H1 (cell line): ENCODE results near the gene OR2K2. TPM values are rescaled to one million over a fixed set of nuclear protein-coding genes. Genes with fewer than 3 reads are reported as not detected.

Source experiments
- CTCF ChIA-PET: fragments of 300-600 bp; sonication (Branson Sonifier 250); formaldehyde crosslinking; loops from one replicate; lab custom pipeline; 2021; ENCODE audit not compliant: partially characterized antibody; lab: Charles Lee
- POLR2A ChIA-PET: fragments of 300-600 bp; sonication (Branson Sonifier 250); formaldehyde crosslinking; loops from one replicate; lab custom pipeline; 2021; ENCODE audit warnings: inconsistent platforms; ENCODE audit not compliant: partially characterized antibody; lab: Charles Lee
- DNase-seq, 2 experiments: peaks; one replicate each; pipeline versions ENCODE4 v3.0.0 to v3.0.0-alpha.2; 2010 to 2022; ENCODE audit warnings: low spot score in 2 of 2, low read depth in 1 of 2, mixed read lengths in 1 of 2
- FAIRE-seq: peaks from 2 replicates; lab custom pipeline; 2011; peaks lifted over from hg19 to GRCh38; lab: Jason Lieb, UNC
- H2AFZ ChIP-seq: 2 replicates; pipeline ENCODE4 v1.8.1; 2012; ENCODE audit warnings: low read length, inconsistent platforms
- H2AK5ac ChIP-seq: 2 replicates; pipeline ENCODE4 v1.6.1; 2013; ENCODE audit warnings: low read depth, low read length
- H2BK120ac ChIP-seq: replicated peaks from 2 replicates; pipeline ENCODE3; 2013; ENCODE audit warnings: low read depth, low read length, inconsistent platforms
- H2BK12ac ChIP-seq: 2 replicates; pipeline ENCODE4 v1.6.1; 2013; ENCODE audit warnings: low read depth, low read length
- H2BK15ac ChIP-seq: 2 replicates; pipeline ENCODE4 v1.6.1; 2013; ENCODE audit warnings: low read length
- H2BK20ac ChIP-seq: 2 replicates; pipeline ENCODE4 v1.6.1; 2013; ENCODE audit warnings: low read length
- H2BK5ac ChIP-seq: 2 replicates; pipeline ENCODE4 v1.6.1; 2013; ENCODE audit warnings: low read depth, low read length
- H3K14ac ChIP-seq: 2 replicates; pipeline ENCODE4 v1.6.1; 2013; ENCODE audit warnings: inconsistent platforms; ENCODE audit not compliant: insufficient read length
- H3K18ac ChIP-seq: 2 replicates; pipeline ENCODE4 v1.6.1; 2013; ENCODE audit warnings: low read length; ENCODE audit errors: extremely low read depth
- H3K23ac ChIP-seq: 2 replicates; pipeline ENCODE4 v1.6.1; 2013; ENCODE audit warnings: inconsistent platforms; ENCODE audit not compliant: insufficient read length
- H3K23me2 ChIP-seq: 2 replicates; pipeline ENCODE4 v1.6.1; 2013; ENCODE audit warnings: low read depth, low read length
- H3K27ac ChIP-seq: 2 replicates; pipeline ENCODE4 v1.6.1; 2011; ENCODE audit warnings: low read depth, low read length, inconsistent platforms
- H3K27me3 ChIP-seq, 4 experiments: replicated peaks in 1 of 4; 1 replicate in 1 of 4; 2 replicates in 3 of 4; pipeline versions ENCODE4 v1.6.1 to v1.8.1; 2011 to 2013; ENCODE audit warnings: low read length in 3 of 4, mild to moderate bottlenecking in 3 of 4, inconsistent platforms in 2 of 4, mixed read lengths in 2 of 4, moderate library complexity in 1 of 4; ENCODE audit not compliant: control insufficient read depth in 3 of 4, insufficient read depth in 3 of 4; ENCODE audit errors: extremely low read depth in 1 of 4
- H3K36me3 ChIP-seq, 4 experiments: 2 replicates each; pipeline versions ENCODE4 v1.6.1 to v1.8.1; 2011 to 2013; ENCODE audit warnings: mild to moderate bottlenecking in 4 of 4, low read length in 3 of 4, moderate library complexity in 2 of 4, control low read depth in 1 of 4, inconsistent platforms in 1 of 4; ENCODE audit not compliant: insufficient read depth in 4 of 4, control insufficient read depth in 2 of 4
- H3K4ac ChIP-seq: replicated peaks from 2 replicates; pipeline ENCODE3; 2013; ENCODE audit warnings: low read length, low read depth, mixed read lengths, inconsistent platforms; ENCODE audit not compliant: insufficient read length
- H3K4me1 ChIP-seq, 4 experiments: replicated peaks in 1 of 4; 1 replicate in 1 of 4; 2 replicates in 3 of 4; pipeline versions ENCODE4 v1.6.1 to v1.8.1; 2011 to 2013; ENCODE audit warnings: low read length in 3 of 4, inconsistent platforms in 2 of 4, mixed read lengths in 1 of 4; ENCODE audit not compliant: insufficient read depth in 4 of 4, control insufficient read depth in 3 of 4
- H3K4me2 ChIP-seq, 2 experiments: 2 replicates each; pipeline versions ENCODE4 v1.6.1 to v1.8.1; 2011 to 2013; ENCODE audit warnings: low read depth in 2 of 2, low read length in 2 of 2, control low read depth in 1 of 2, inconsistent platforms in 1 of 2, mild to moderate bottlenecking in 1 of 2; ENCODE audit not compliant: insufficient read depth in 1 of 2
- H3K4me3 ChIP-seq, 4 experiments: fragments of 200-600, 300-600 bp in 1 of 4; sonication (generic), shearing (Covaris generic), sonication (Bioruptor Twin) in 1 of 4; 2 replicates each; pipeline versions ENCODE4 v1.5.1 to v1.8.1; 2011 to 2016; ENCODE audit warnings: low read length in 4 of 4, low read depth in 3 of 4, control low read depth in 2 of 4, inconsistent platforms in 2 of 4, mild to moderate bottlenecking in 2 of 4, mixed read lengths in 1 of 4, moderate library complexity in 1 of 4; ENCODE audit not compliant: insufficient read depth in 2 of 4; ENCODE audit errors: extremely low read depth in 1 of 4
- H3K56ac ChIP-seq: replicated peaks from 2 replicates; pipeline ENCODE3; 2013; ENCODE audit warnings: low read depth, mild to moderate bottlenecking, mixed read lengths, low read length, inconsistent platforms; ENCODE audit not compliant: insufficient read length
- H3K79me1 ChIP-seq: 2 replicates; pipeline ENCODE4 v1.6.1; 2013; ENCODE audit warnings: low read depth, low read length, control low read depth
- H3K79me2 ChIP-seq, 2 experiments: 2 replicates each; pipeline versions ENCODE4 v1.6.1 to v1.8.1; 2012 to 2013; ENCODE audit warnings: low read length in 2 of 2, mild to moderate bottlenecking in 2 of 2, inconsistent platforms in 1 of 2; ENCODE audit not compliant: insufficient read depth in 2 of 2, control insufficient read depth in 1 of 2
- H3K9ac ChIP-seq, 4 experiments: replicated peaks in 1 of 4; 1 replicate in 1 of 4; 2 replicates in 3 of 4; pipeline versions ENCODE4 v1.6.1 to v1.8.1; 2011 to 2013; ENCODE audit warnings: low read depth in 3 of 4, low read length in 3 of 4, control low read depth in 2 of 4, mild to moderate bottlenecking in 2 of 4, moderate library complexity in 2 of 4, inconsistent platforms in 1 of 4; ENCODE audit errors: extremely low read depth in 1 of 4
- H3K9me3 ChIP-seq, 2 experiments: 2 replicates each; pipeline versions ENCODE4 v1.6.1 to v1.8.1; 2012 to 2013; ENCODE audit warnings: mild to moderate bottlenecking in 2 of 2, moderate library complexity in 2 of 2, control low read depth in 1 of 2, inconsistent platforms in 1 of 2, low read depth in 1 of 2, low read length in 1 of 2, mixed read lengths in 1 of 2; ENCODE audit not compliant: insufficient read depth in 2 of 2
- H4K20me1 ChIP-seq, 2 experiments: replicated peaks in 1 of 2; 2 replicates each; pipeline versions ENCODE3 to v1.8.1; 2011 to 2013; ENCODE audit warnings: inconsistent platforms in 2 of 2, low read length in 2 of 2, mild to moderate bottlenecking in 1 of 2; ENCODE audit not compliant: insufficient read depth in 2 of 2, control insufficient read depth in 1 of 2
- H4K5ac ChIP-seq: 2 replicates; pipeline ENCODE4 v1.6.1; 2013; ENCODE audit warnings: low read length, low read depth, mixed read lengths, inconsistent platforms; ENCODE audit not compliant: insufficient read length
- H4K8ac ChIP-seq: 2 replicates; pipeline ENCODE4 v1.8.0; 2013; ENCODE audit warnings: mild to moderate bottlenecking, moderate library complexity, low read length, inconsistent platforms; ENCODE audit not compliant: insufficient read depth; ENCODE audit errors: extremely low read depth
- H4K91ac ChIP-seq: replicated peaks from 2 replicates; pipeline ENCODE3; 2013; ENCODE audit warnings: low read length, mixed read lengths, inconsistent platforms; ENCODE audit not compliant: insufficient read length
- ASH2L ChIP-seq: fragments of 200-600, 300-600 bp; sonication (generic); IDR thresholded peaks from one replicate; pipeline ENCODE4 v1.7.1; 2017; ENCODE audit warnings: low read length
- RAD21 ChIP-seq, 2 experiments: IDR thresholded peaks in 1 of 2; conservative IDR thresholded peaks in 1 of 2; 2 replicates each; pipeline ENCODE4 v1.6.1; 2011; ENCODE audit warnings: low read depth in 2 of 2, low read length in 2 of 2, improper control_type of control experiment in 1 of 2, inconsistent platforms in 1 of 2, mild to moderate bottlenecking in 1 of 2, moderate library complexity in 1 of 2
- TAF7 ChIP-seq: optimal IDR thresholded peaks from 2 replicates; pipeline ENCODE3; 2011; ENCODE audit warnings: low read depth, mild to moderate bottlenecking, inconsistent platforms, low read length, moderate library complexity, borderline replicate concordance
- TEAD4 ChIP-seq: IDR thresholded peaks from 2 replicates; pipeline ENCODE4 v1.6.1; 2012; ENCODE audit warnings: low read depth, low read length, inconsistent platforms, mixed read lengths
- WGBS, 2 experiments: shearing (Covaris generic) in 1 of 2; methylation state at CpG; one replicate each; pipeline versions ENCODE4 v1.1.6 to v1.1.7; 2013 to 2015; ENCODE audit warnings: low lambda C conversion rate in 2 of 2, mixed read lengths in 2 of 2, inconsistent platforms in 1 of 2, low coverage in 1 of 2, missing lambda C conversion rate in 1 of 2; ENCODE audit not compliant: insufficient replicate concordance in 2 of 2, insufficient coverage in 1 of 2, insufficient read length in 1 of 2; ENCODE audit errors: extremely low coverage in 1 of 2, missing lambda C conversion rate in 1 of 2; 5-methylcytosine and 5-hydroxymethylcytosine counted together
- polyA plus RNA-seq, 7 experiments: library from polyadenylated mRNA; depleted of rRNA in 3 of 7; stranded (reverse) in 5 of 7; unstranded in 2 of 7; fragments of >200 nt in 5 of 7; fragments of 200-250 nt in 2 of 7; gene quantifications; 1 replicate in 5 of 7; 2 replicates in 1 of 7; 4 replicates in 1 of 7; pipeline versions ENCODE4 v1.2.1 to v1.2.3, GENCODE V29; 2011 to 2013; ENCODE audit warnings: missing spikeins in 2 of 7, mixed read lengths in 2 of 7
- total RNA-seq: library from RNA; stranded (reverse); fragmentation: NEBNext Ultra II Directional; extraction: Animal tissue kit (Norgen Biotek cat#: 25700); gene quantifications from 2 replicates; pipeline ENCODE4 v1.2.1, GENCODE V29; 2021

The OR2K2 gene
- total and polyA plus RNA-seq, 2 of the 8 experiments (the other 6 are each of a cell fraction or from before 2014, with no cell fraction given): not detected

- Histone ChIP-seq H2BK12ac (no peak overlapping the region), H3K79me1 (no peaks in the 10 kb centered on the region), H3K9ac (no peak overlapping the region), H3K23ac (no peak overlapping the region), H3K36me3 (no peaks in the 10 kb centered on the region), H3K79me2 (no peaks in the 10 kb centered on the region), H3K18ac (no peak overlapping the region; the same call in 1 of the 2 replicates), H3K4ac (no peak overlapping the region), H3K56ac (no peak overlapping the region), H2BK120ac (no peak overlapping the region), H2AFZ (0 out of 2 replicates have a peak overlapping the region, but pooled peaks have one; percentile 77), H3K4me1 (no peaks in the 10 kb centered on the region), H2BK20ac (no peak overlapping the region), H3K23me2 (no peaks in the 10 kb centered on the region; the same call in none of the 2 replicates), H3K9me3 (no peaks in the 10 kb centered on the region), H2BK15ac (no peak overlapping the region), H3K14ac (no peak overlapping the region), H2AK5ac (no peak overlapping the region), H4K20me1 (no peaks in the 10 kb centered on the region), H3K27me3 (no peaks in the 10 kb centered on the region), H3K4me2 (no peak overlapping the region), H4K8ac (no peak overlapping the region), H2BK5ac (no peak overlapping the region), H3K4me3 (no peak overlapping the region), H3K27ac (no peak overlapping the region), H4K5ac (no peak overlapping the region), H4K91ac (no peak overlapping the region)
- WGBS, 2 experiments: 85% methylated on average over 2 of the region's 2 CpGs; no CpG with 5 or more reads in 1 of the 2 experiments
- no peak for FAIRE-seq
- POLR2A ChIA-PET: no interaction called here
- no peak for DNase-seq
- CTCF ChIA-PET: interaction anchor here (0.6 to 2.2 kb wide), 4 partner anchors 11 to 248 kb away, joined by 3 to 8 read pairs (median 4); no protein-coding TSS in a partner anchor
- no peak for TF ChIP-seq TAF7
- no peak for TF ChIP-seq ASH2L
- TF ChIP-seq TEAD4: peak; percentile 66; the same call in 1 of the 2 replicates
- no peak for TF ChIP-seq RAD21 (IDR thresholded peaks at IDR 0.05 in 1 of 2, conservative IDR thresholded peaks at IDR 0.05 in 1 of 2; ENCODE audit: low read depth in 2 of 2, low read length in 2 of 2)
Measured at GRCh38 chr9:111287127-111287526, 42.9 kb downstream of the OR2K2 start.
